Peyer's patch (tissue), 4 donors: ENCODE data around the gene AIG1.

Experiments used
- CTCF ChIP-seq, 6 experiments: fragments of 450-650 bp in 4 of 6; fragments of 200-600 bp in 2 of 6; sonication (generic) in 1 of 6; IDR thresholded peaks; one replicate each; pipeline ENCODE4 v1.5.1; 2017 to 2019; ENCODE audit warnings: antibody characterized with exemption in 6 of 6, mild to moderate bottlenecking in 3 of 6, moderate library complexity in 1 of 6
- POLR2A ChIP-seq, 2 donors: fragments of 450-650 bp; IDR thresholded peaks; one replicate each; pipeline ENCODE4 v1.5.1; 2017; ENCODE audit warnings: antibody characterized with exemption in 2 of 2, mild to moderate bottlenecking in 2 of 2, moderate library complexity in 2 of 2

- TF ChIP-seq CTCF (IDR thresholded peaks at IDR 0.05), result no peak
- no peak for TF ChIP-seq POLR2A (IDR thresholded peaks at IDR 0.05)
Observed at GRCh38 chr6:143096403-143096802, 35.7 kb downstream of the AIG1 start.
